ENCODE data around the gene H2BK1. TPM values are rescaled to one million over a fixed set of nuclear protein-coding genes. Genes with fewer than 3 reads are reported as not detected.

The H2BK1 gene
- total and polyA plus RNA-seq, 4 donors, result 0.52 TPM; not detected in 3

DNA sequence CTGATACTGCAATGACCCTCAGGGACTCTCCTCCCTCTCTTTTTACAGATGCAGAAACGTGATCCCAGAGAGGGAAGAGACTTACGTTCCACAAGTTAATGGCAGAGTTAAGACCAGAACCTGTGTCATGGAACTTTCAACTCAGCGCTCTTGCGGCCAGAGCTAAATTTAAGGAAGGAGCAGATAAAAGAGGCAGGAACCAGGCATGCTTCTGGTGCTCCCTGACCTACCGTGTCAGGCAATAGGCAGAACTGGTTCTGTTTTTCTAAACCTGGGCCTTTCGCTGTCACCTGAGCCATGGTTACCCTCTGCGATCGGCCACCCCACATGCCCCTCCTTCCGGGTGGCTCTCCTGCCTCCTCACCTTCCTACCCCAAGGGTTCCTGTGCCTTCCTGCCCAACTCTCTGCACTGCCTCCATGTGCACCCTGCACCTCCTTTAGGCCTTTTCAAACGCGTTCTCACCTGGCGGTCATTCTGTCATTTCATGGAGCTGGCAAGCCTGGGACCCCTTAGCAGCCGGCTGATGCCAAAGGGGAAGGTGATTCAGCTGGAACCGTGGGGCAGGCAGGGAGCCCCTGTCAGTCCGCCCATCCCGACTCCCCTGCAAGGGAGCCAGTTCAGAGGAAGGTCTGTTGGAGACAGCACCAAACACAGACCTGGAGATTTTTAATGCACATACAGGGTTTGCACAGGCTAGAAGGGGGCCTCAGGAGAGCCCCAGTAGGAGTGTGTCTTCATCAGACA is 35.1 kb downstream of the H2BK1 start:
- Histone ChIP-seq H3K4me3 (no peak overlapping the region), H3K4me1 (ENCODE audit: control insufficient read depth in 5 of 5, insufficient read depth in 5 of 5, low read length in 5 of 5) (no peaks in the 10 kb centered on the region), H3K9ac (ENCODE audit: insufficient read depth in 1 of 2, low read length in 2 of 2) (no peak overlapping the region), H3K9me3 (ENCODE audit: control insufficient read depth in 4 of 4, insufficient read depth in 3 of 4, low read length in 3 of 4) (peaks cover 0 to 3% (median 0%) of the 10 kb centered on the region in 4 donors), H3K27me3 (ENCODE audit: control insufficient read depth in 3 of 3, insufficient read depth in 3 of 3, low read length in 2 of 3) (peaks cover 4 to 11% (median 7%) of the 10 kb centered on the region in 3 donors), H3K36me3 (ENCODE audit: control insufficient read depth in 4 of 4, insufficient read depth in 4 of 4, low read length in 4 of 4) (no peaks in the 10 kb centered on the region), H3K27ac (ENCODE audit: low read depth in 1 of 2, low read length in 1 of 2) (no peak overlapping the region)
- WGBS, 2 donors, result 78 to 81% methylated on average over 16 of the region's 16 CpGs
- TF ChIP-seq, protein P1, sequence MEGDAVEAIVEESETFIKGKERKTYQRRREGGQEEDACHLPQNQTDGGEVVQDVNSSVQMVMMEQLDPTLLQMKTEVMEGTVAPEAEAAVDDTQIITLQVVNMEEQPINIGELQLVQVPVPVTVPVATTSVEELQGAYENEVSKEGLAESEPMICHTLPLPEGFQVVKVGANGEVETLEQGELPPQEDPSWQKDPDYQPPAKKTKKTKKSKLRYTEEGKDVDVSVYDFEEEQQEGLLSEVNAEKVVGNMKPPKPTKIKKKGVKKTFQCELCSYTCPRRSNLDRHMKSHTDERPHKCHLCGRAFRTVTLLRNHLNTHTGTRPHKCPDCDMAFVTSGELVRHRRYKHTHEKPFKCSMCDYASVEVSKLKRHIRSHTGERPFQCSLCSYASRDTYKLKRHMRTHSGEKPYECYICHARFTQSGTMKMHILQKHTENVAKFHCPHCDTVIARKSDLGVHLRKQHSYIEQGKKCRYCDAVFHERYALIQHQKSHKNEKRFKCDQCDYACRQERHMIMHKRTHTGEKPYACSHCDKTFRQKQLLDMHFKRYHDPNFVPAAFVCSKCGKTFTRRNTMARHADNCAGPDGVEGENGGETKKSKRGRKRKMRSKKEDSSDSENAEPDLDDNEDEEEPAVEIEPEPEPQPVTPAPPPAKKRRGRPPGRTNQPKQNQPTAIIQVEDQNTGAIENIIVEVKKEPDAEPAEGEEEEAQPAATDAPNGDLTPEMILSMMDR (IDR thresholded peaks at IDR 0.05; ENCODE audit: control extremely low read depth, extremely low read depth), result no peak
- DNase-seq (no peak), ATAC-seq (ENCODE audit: insufficient read depth, low FRiP score) (no peak)

GRCh38 chr7:151174246-151175046 is 35.8 kb downstream of the H2BK1 start:
- TF ChIP-seq, protein P1 (IDR thresholded peaks at IDR 0.05; ENCODE audit: control extremely low read depth, extremely low read depth), result no peak
- Histone ChIP-seq H3K27me3 (ENCODE audit: control insufficient read depth in 3 of 3, insufficient read depth in 3 of 3, low read length in 2 of 3) (peaks cover 4 to 19% (median 12%) of the 10 kb centered on the region in 3 donors), H3K9ac (ENCODE audit: insufficient read depth in 1 of 2, low read length in 2 of 2) (no peak overlapping the region), H3K9me3 (ENCODE audit: control insufficient read depth in 4 of 4, insufficient read depth in 3 of 4, low read length in 3 of 4) (peaks cover 0 to 3% (median 0%) of the 10 kb centered on the region in 4 donors), H3K4me1 (ENCODE audit: control insufficient read depth in 5 of 5, insufficient read depth in 5 of 5, low read length in 5 of 5) (no peaks in the 10 kb centered on the region), H3K27ac (ENCODE audit: low read depth in 1 of 2, low read length in 1 of 2) (no peak overlapping the region), H3K4me3 (no peak overlapping the region), H3K36me3 (ENCODE audit: control insufficient read depth in 4 of 4, insufficient read depth in 4 of 4, low read length in 4 of 4) (no peaks in the 10 kb centered on the region)
- WGBS, 2 donors, result 56 to 61% methylated on average over 66 to 77 of the region's 77 CpGs
- DNase-seq (peak in 2 of 3 donors; percentile 22 to 31), ATAC-seq (ENCODE audit: insufficient read depth, low FRiP score) (no peak)

DNA sequence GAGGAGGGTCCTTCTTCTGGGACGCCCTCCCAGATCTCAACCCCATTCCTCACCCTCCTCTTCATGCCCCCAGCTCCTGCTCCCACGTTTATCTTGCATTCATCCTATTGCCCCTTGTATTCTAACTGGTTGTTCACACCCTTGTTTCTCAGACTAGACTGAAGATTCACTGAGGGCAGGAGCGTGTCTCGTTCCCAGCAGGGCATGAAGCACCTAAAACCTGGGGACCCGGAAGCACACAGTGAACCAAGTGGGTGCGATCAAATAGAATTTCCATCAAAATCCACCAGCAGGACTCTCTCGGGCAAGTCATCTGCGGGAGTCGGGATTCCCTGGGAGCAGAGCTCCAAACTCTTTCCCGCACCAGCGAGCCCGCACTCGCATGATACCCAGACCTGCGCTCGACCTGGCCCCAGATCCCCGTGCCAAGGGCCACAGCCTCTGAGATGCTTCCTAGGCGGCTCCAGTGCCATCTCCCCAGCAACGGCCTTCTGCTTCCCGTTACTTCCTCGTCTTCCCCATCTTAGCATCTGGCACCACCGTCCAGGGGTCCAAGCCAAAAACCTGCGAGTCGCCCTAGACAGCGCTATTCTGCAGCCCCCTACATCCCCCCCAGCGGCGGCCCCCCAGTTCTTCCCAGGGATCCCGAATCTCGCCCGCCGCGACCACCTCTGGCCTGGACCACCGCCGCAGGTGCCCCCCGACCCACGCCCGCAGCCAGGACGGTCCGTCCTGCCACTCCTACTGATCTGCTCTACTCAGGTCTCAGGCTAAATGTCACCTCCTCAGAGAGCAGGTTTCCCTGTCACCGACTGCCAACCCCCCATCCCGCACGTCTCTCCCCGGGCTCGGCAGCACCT is 36.7 kb downstream of the H2BK1 start:
- peaks cover 0 to 3% (median 0%) of the 10 kb centered on the region in 4 donors for H3K9me3 ChIP-seq (ENCODE audit: control insufficient read depth in 4 of 4, insufficient read depth in 3 of 4, low read length in 3 of 4)
- no peak overlapping the region for H3K4me3 ChIP-seq
- no peak overlapping the region for H3K9ac ChIP-seq (ENCODE audit: insufficient read depth in 1 of 2, low read length in 2 of 2)
- H3K4me1 ChIP-seq (ENCODE audit: control insufficient read depth in 5 of 5, insufficient read depth in 5 of 5, low read length in 5 of 5), result no peaks in the 10 kb centered on the region
- H3K27ac ChIP-seq (ENCODE audit: low read depth in 1 of 2, low read length in 1 of 2), result no peak overlapping the region
- H3K36me3 ChIP-seq (ENCODE audit: control insufficient read depth in 4 of 4, insufficient read depth in 4 of 4, low read length in 4 of 4), result no peaks in the 10 kb centered on the region
- peaks cover 8 to 27% (median 21%) of the 10 kb centered on the region in 3 donors for H3K27me3 ChIP-seq (ENCODE audit: control insufficient read depth in 3 of 3, insufficient read depth in 3 of 3, low read length in 2 of 3)
- TF ChIP-seq, protein P1 (IDR thresholded peaks at IDR 0.05; ENCODE audit: control extremely low read depth, extremely low read depth), result no peak
- DNase-seq (no peak), ATAC-seq (ENCODE audit: insufficient read depth, low FRiP score) (no peak)
- WGBS, 2 donors, result 87 to 88% methylated on average over 43 of the region's 43 CpGs
